ENCODE measurements around the gene GUCA2A.
"Not testable (repeated sequence)": the region's sequence is repeated elsewhere in the genome, so short reads cannot be mapped to it uniquely, and the experiment has no call there.

Gene GUCA2A, protein sequence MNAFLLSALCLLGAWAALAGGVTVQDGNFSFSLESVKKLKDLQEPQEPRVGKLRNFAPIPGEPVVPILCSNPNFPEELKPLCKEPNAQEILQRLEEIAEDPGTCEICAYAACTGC

DNA sequence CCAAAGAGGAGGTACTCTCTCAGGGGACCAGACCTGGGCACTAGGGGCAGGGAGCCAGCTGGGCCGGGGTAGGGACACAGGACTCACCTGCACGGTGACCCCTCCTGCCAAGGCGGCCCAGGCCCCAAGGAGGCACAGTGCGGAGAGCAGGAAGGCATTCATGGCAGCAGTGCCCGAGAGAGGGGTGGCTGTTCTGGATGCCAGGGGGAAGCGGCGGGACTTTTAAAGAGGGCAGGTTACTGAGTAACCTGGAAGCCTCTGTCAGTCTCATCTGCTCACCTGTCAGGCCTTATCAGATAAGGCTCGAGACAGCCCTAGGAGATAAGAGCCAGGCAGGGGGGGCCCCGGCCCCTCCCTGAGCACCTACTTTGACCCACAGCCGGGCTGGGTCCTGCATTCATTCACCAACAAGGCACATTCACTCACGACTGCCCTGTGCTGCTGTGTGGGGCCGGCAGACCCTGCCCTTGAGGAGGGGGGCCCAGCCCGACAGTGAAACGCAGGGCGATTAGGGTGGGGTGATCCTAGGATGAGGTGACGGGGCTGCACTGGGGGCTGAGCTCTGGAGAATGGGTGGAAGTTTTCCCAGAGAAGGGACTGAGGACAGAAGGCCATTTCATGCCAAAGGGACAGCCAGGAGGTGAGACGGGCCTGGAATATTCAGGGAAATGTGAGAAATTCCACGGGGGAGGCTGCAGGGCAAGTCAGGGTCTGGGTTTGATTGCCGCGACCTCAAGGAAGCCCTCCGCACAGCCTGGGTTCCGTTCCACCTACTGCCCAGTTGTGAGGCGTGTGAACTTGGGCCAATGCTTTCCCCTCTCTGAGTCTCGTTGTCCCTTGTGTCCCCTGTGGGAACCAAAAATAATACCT, at the start of gene GUCA2A:
Gene GUCA2A (minus strand): TSS at position 195 of the 870 bp plus-strand sequence. CDS start 33 bp downstream, at position 162.
- no peak within 1 kb of the TSS for H3K4me3 ChIP-seq (ENCODE audit: low read length)
- H3K36me3 ChIP-seq (ENCODE audit: insufficient read depth, low read depth, low read length), result no peaks in the 10 kb centered on the region
- no peaks in the 10 kb centered on the region for H3K4me1 ChIP-seq (ENCODE audit: insufficient read depth, low read length)
- H3K9me3 ChIP-seq (ENCODE audit: insufficient read depth, low read depth, low read length), result no peaks in the 10 kb centered on the region
- no peaks in the 10 kb centered on the region for H3K27me3 ChIP-seq (ENCODE audit: insufficient read depth, low read length)
- no peak within 1 kb of the TSS for H3K9ac ChIP-seq (ENCODE audit: low read depth, low read length)
- H3K27ac ChIP-seq (ENCODE audit: low read length), result no peak within 1 kb of the TSS

GRCh38 chr1:42211224-42211623, 46.7 kb upstream of the GUCA2A start:
- H3K4me1 ChIP-seq (ENCODE audit: insufficient read depth, low read length), result peaks cover 3% of the 10 kb centered on the region; the same call in 1 of the 2 replicates

GRCh38 chr1:42210421-42211133, 46.0 kb upstream of the GUCA2A start:
- H3K4me1 ChIP-seq (ENCODE audit: insufficient read depth, low read length), result peaks cover 3% of the 10 kb centered on the region; the same call in 1 of the 2 replicates
- H3K36me3 ChIP-seq (ENCODE audit: insufficient read depth, low read depth, low read length), result peaks cover 13% of the 10 kb centered on the region; the same call in 1 of the 2 replicates
- no peaks in the 10 kb centered on the region for H3K9me3 ChIP-seq (ENCODE audit: insufficient read depth, low read depth, low read length)
- H3K9ac ChIP-seq (ENCODE audit: low read depth, low read length), result no peak overlapping the region
- no peaks in the 10 kb centered on the region for H3K27me3 ChIP-seq (ENCODE audit: insufficient read depth, low read length)
- H3K4me3 ChIP-seq (ENCODE audit: low read length), result no peak overlapping the region
- H3K27ac ChIP-seq (ENCODE audit: low read length), result no peak overlapping the region

More at GRCh38 chr1:42211224-42211623, 46.7 kb upstream of the GUCA2A start:
- no peak overlapping the region for H3K4me3 ChIP-seq (ENCODE audit: low read length)
- no peak overlapping the region for H3K27ac ChIP-seq (ENCODE audit: low read length)
- H3K27me3 ChIP-seq (ENCODE audit: insufficient read depth, low read length), result no peaks in the 10 kb centered on the region
- no peaks in the 10 kb centered on the region for H3K9me3 ChIP-seq (ENCODE audit: insufficient read depth, low read depth, low read length)
- no peak overlapping the region for H3K9ac ChIP-seq (ENCODE audit: low read depth, low read length)
- H3K36me3 ChIP-seq (ENCODE audit: insufficient read depth, low read depth, low read length), result peaks cover 8% of the 10 kb centered on the region; the same call in 1 of the 2 replicates

DNA sequence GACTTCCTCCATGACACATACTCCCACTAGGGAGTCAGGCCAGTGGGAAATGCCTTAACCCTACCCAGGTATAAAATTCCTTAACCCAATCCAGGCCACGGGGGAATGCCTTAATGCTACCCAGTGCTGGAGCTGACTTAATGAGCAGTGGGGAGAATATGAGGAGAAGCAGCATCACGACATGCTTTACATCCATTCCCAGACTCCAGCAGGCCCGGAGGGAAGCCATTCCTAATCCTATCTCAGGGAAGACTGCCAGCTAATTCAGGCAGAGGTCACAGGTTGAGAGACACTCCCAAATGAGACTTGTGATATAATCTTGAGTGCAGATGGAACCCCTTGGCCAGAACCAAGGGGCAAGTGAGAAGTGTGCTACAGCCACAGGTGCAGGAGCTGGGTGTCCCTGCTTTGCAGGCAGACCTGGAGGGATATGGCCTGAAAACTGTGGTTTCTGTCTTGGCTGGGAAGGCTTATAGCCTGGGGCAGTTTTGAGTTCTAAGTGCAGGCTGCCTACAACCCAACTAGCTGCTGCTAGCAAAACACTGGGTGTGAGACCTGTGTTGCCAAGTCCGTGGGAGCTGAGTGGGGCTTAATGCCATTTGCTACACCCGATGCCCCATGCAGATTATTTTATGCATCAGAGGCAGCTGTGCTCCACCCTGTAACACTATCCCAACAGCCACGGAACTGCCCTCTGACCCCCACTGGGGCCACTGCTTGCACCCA, 45.1 kb upstream of the GUCA2A start:
- peaks cover 21% of the 10 kb centered on the region; the same call in 1 of the 2 replicates for H3K36me3 ChIP-seq (ENCODE audit: insufficient read depth, low read depth, low read length)
- no peak overlapping the region for H3K9ac ChIP-seq (ENCODE audit: low read depth, low read length)
- H3K9me3 ChIP-seq (ENCODE audit: insufficient read depth, low read depth, low read length), result no peaks in the 10 kb centered on the region
- H3K4me3 ChIP-seq (ENCODE audit: low read length), result no peak overlapping the region
- H3K27me3 ChIP-seq (ENCODE audit: insufficient read depth, low read length), result no peaks in the 10 kb centered on the region
- H3K4me1 ChIP-seq (ENCODE audit: insufficient read depth, low read length), result peaks cover 3% of the 10 kb centered on the region; the same call in 1 of the 2 replicates
- no peak overlapping the region for H3K27ac ChIP-seq (ENCODE audit: low read length)

- not testable (repeated sequence) for H3K27ac ChIP-seq (ENCODE audit: low read length); H3K9ac ChIP-seq (ENCODE audit: low read depth, low read length); H3K4me1 ChIP-seq (ENCODE audit: insufficient read depth, low read length); H3K9me3 ChIP-seq (ENCODE audit: insufficient read depth, low read depth, low read length); H3K27me3 ChIP-seq (ENCODE audit: insufficient read depth, low read length); H3K4me3 ChIP-seq (ENCODE audit: low read length)
- peaks cover 36% of the 10 kb centered on the region; the same call in 1 of the 2 replicates for H3K36me3 ChIP-seq (ENCODE audit: insufficient read depth, low read depth, low read length)
Measured at GRCh38 chr1:42206930-42207329, 42.4 kb upstream of the GUCA2A start.

GRCh38 chr1:42206164-42206563, 41.6 kb upstream of the GUCA2A start:
- Histone ChIP-seq H3K36me3 (ENCODE audit: insufficient read depth, low read depth, low read length) (peaks cover 32% of the 10 kb centered on the region; the same call in 1 of the 2 replicates), H3K27me3 (ENCODE audit: insufficient read depth, low read length) (no peaks in the 10 kb centered on the region), H3K27ac (ENCODE audit: low read length) (no peak overlapping the region), H3K4me1 (ENCODE audit: insufficient read depth, low read length) (no peaks in the 10 kb centered on the region), H3K4me3 (ENCODE audit: low read length) (no peak overlapping the region), H3K9me3 (ENCODE audit: insufficient read depth, low read depth, low read length) (no peaks in the 10 kb centered on the region), H3K9ac (ENCODE audit: low read depth, low read length) (no peak overlapping the region)

DNA sequence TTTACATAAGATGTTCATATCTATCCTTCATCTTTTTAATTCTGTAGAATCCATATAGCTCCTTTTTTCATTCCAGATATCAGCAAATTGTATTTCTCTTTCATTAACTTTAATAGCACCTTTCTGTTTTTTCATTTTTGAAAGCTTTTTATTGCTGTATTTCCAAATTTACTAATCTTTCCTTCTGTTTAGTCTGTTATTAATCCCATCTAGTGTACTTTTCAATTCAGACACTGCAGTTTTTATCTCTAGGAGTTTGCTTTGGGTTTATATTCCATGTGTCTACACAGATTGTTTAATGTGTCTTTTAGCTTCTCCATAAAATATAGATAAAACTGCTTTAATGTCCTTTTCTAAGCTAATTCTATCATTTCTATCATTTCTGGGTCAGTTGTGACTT, 37.4 kb upstream of the GUCA2A start:
- peaks cover 50% of the 10 kb centered on the region for H3K36me3 ChIP-seq (ENCODE audit: insufficient read depth, low read depth, low read length)

GRCh38 chr1:42198251-42198650, 33.7 kb upstream of the GUCA2A start:
- peaks cover 67% of the 10 kb centered on the region for H3K36me3 ChIP-seq (ENCODE audit: insufficient read depth, low read depth, low read length)
- no peak overlapping the region for H3K9ac ChIP-seq (ENCODE audit: low read depth, low read length)
- no peak overlapping the region for H3K4me3 ChIP-seq (ENCODE audit: low read length)
- no peaks in the 10 kb centered on the region for H3K9me3 ChIP-seq (ENCODE audit: insufficient read depth, low read depth, low read length)
- no peaks in the 10 kb centered on the region for H3K27me3 ChIP-seq (ENCODE audit: insufficient read depth, low read length)
- H3K27ac ChIP-seq (ENCODE audit: low read length), result no peak overlapping the region
- no peaks in the 10 kb centered on the region for H3K4me1 ChIP-seq (ENCODE audit: insufficient read depth, low read length)

More for the DNA sequence above, 37.4 kb upstream of the GUCA2A start:
- Histone ChIP-seq H3K27me3 (ENCODE audit: insufficient read depth, low read length) (no peaks in the 10 kb centered on the region), H3K9me3 (ENCODE audit: insufficient read depth, low read depth, low read length) (no peaks in the 10 kb centered on the region), H3K27ac (ENCODE audit: low read length) (no peak overlapping the region), H3K4me3 (ENCODE audit: low read length) (no peak overlapping the region), H3K4me1 (ENCODE audit: insufficient read depth, low read length) (no peaks in the 10 kb centered on the region), H3K9ac (ENCODE audit: low read depth, low read length) (no peak overlapping the region)

- Histone ChIP-seq H3K27me3 (ENCODE audit: insufficient read depth, low read length) (no peaks in the 10 kb centered on the region), H3K36me3 (ENCODE audit: insufficient read depth, low read depth, low read length) (peaks cover 72% of the 10 kb centered on the region), H3K9ac (ENCODE audit: low read depth, low read length) (no peak overlapping the region), H3K9me3 (ENCODE audit: insufficient read depth, low read depth, low read length) (no peaks in the 10 kb centered on the region), H3K4me3 (ENCODE audit: low read length) (no peak overlapping the region), H3K27ac (ENCODE audit: low read length) (no peak overlapping the region), H3K4me1 (ENCODE audit: insufficient read depth, low read length) (no peaks in the 10 kb centered on the region)
Measured at GRCh38 chr1:42195841-42196240, 31.3 kb upstream of the GUCA2A start.

GRCh38 chr1:42192106-42192505, 27.6 kb upstream of the GUCA2A start:
- Histone ChIP-seq H3K36me3 (ENCODE audit: insufficient read depth, low read depth, low read length) (peaks cover 82% of the 10 kb centered on the region), H3K4me3 (ENCODE audit: low read length) (no peak overlapping the region), H3K27ac (ENCODE audit: low read length) (no peak overlapping the region), H3K4me1 (ENCODE audit: insufficient read depth, low read length) (no peaks in the 10 kb centered on the region), H3K27me3 (ENCODE audit: insufficient read depth, low read length) (no peaks in the 10 kb centered on the region), H3K9me3 (ENCODE audit: insufficient read depth, low read depth, low read length) (no peaks in the 10 kb centered on the region), H3K9ac (ENCODE audit: low read depth, low read length) (no peak overlapping the region)

- H3K36me3 ChIP-seq (ENCODE audit: insufficient read depth, low read depth, low read length), result peaks cover 80% of the 10 kb centered on the region
- H3K9me3 ChIP-seq (ENCODE audit: insufficient read depth, low read depth, low read length), result no peaks in the 10 kb centered on the region
- no peak overlapping the region for H3K9ac ChIP-seq (ENCODE audit: low read depth, low read length)
- no peak overlapping the region for H3K4me3 ChIP-seq (ENCODE audit: low read length)
- no peak overlapping the region for H3K27ac ChIP-seq (ENCODE audit: low read length)
- H3K27me3 ChIP-seq (ENCODE audit: insufficient read depth, low read length), result no peaks in the 10 kb centered on the region
- no peaks in the 10 kb centered on the region for H3K4me1 ChIP-seq (ENCODE audit: insufficient read depth, low read length)
Measured at GRCh38 chr1:42191319-42191718, 26.8 kb upstream of the GUCA2A start.
